ENCODE measurements around the gene ATXN7L1. TPM values are rescaled to one million over a fixed set of nuclear protein-coding genes. Genes with fewer than 3 reads are reported as not detected.
A peak's percentile ranks its signal among the peaks of the same experiment; 100 is the strongest.

The ATXN7L1 gene
- total and polyA plus RNA-seq, 2 of the 13 experiments (the other 11 are each of a cell fraction or from before 2014, with no cell fraction given): 4.1 to 7.8 TPM

DNA sequence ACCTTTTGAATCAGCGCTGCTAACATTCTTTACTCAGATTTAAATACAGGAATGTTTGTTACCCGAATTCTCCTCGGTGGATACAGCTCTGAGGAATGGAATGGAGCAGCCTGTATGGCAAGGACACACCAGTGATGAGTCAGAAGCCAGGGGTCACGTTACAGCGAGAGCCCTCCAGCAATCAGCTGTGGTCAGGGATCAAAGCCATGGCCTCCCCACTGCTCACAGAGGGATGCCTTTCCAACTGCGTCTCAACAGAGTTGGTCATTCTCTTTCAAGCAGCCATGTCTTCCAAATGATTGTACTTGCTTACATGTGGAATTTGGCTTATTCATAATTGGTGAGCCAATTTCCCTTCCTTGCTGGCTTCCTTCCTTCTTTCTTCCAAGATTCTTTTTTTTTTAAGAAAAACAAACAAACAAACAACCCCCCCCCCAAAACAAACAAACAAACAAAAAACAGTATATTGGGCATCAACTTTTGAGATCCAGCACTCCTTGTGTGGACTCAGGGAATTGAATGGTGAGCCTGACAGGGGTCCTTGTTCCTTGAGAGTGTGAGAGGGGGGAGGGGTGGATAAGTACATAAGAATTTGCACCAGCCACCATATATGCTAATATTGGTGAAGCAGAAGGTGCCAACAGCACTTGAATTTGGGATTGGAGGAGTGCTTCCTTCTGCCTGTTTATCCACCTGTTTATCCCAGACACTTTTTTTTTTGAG, 100.2 kb downstream of the ATXN7L1 start (continued):
- TF ChIP-seq THRA (CRISPR knock-in tag; IDR thresholded peaks at IDR 0.05; ENCODE audit: borderline replicate concordance) (peak; percentile 18; the same call in 1 of the 2 replicates), POGZ (CRISPR knock-in tag; IDR thresholded peaks at IDR 0.05) (0 out of 2 replicates have a peak, but pooled peaks have one; percentile 28), SOX5 (CRISPR knock-in tag; IDR thresholded peaks at IDR 0.05; ENCODE audit: borderline replicate concordance) (peak; percentile 45; the same call in 1 of the 2 replicates), LCORL (IDR thresholded peaks at IDR 0.05) (no peak), LCORL (CRISPR knock-in tag; IDR thresholded peaks at IDR 0.05) (peak; percentile 41; the same call in 1 of the 2 replicates), ZNF350 (CRISPR knock-in tag; IDR thresholded peaks at IDR 0.05; ENCODE audit: borderline replicate concordance, low read depth) (no peak), ZNF501 (CRISPR knock-in tag; IDR thresholded peaks at IDR 0.05) (peak; percentile 18; the same call in 1 of the 2 replicates), SAP130 (CRISPR knock-in tag; IDR thresholded peaks at IDR 0.05; ENCODE audit: low read depth) (peak; percentile 70), EP300 (IDR thresholded peaks at IDR 0.05; ENCODE audit: low read depth in 2 of 2, low read length in 2 of 2) (peak in 1 of 2 experiments; percentile 38; a peak in 1 of 4 replicates), EP300 (CRISPR knock-in tag; IDR thresholded peaks at IDR 0.05; ENCODE audit: borderline replicate concordance) (no peak), ASH2L (IDR thresholded peaks at IDR 0.05; ENCODE audit: insufficient read length, low read depth, low read length) (peak; percentile 53), SIX1 (CRISPR knock-in tag; IDR thresholded peaks at IDR 0.05; ENCODE audit: borderline replicate concordance) (peak; percentile 78; the same call in 1 of the 2 replicates), RXRB (CRISPR knock-in tag; IDR thresholded peaks at IDR 0.05; ENCODE audit: borderline replicate concordance) (peak; percentile 39; the same call in 1 of the 2 replicates), PHF20 (CRISPR knock-in tag; IDR thresholded peaks at IDR 0.05) (0 out of 2 replicates have a peak, but pooled peaks have one; percentile 20), BHLHE40 (IDR thresholded peaks at IDR 0.05; ENCODE audit: low read length) (peak; percentile 87), SUZ12 (IDR thresholded peaks at IDR 0.05; ENCODE audit: low read depth, low read length) (no peak), FOSL1 (CRISPR knock-in tag; IDR thresholded peaks at IDR 0.05; ENCODE audit: borderline replicate concordance) (peak; percentile 76; the same call in 1 of the 2 replicates), FOSL2 (CRISPR knock-in tag; IDR thresholded peaks at IDR 0.05) (peak; percentile 98), FOXA3 (CRISPR knock-in tag; IDR thresholded peaks at IDR 0.05) (0 out of 2 replicates have a peak, but pooled peaks have one; percentile 32), ZBED4 (CRISPR knock-in tag; IDR thresholded peaks at IDR 0.05; ENCODE audit: borderline replicate concordance) (no peak)
- TF ChIP-seq, protein P1, sequence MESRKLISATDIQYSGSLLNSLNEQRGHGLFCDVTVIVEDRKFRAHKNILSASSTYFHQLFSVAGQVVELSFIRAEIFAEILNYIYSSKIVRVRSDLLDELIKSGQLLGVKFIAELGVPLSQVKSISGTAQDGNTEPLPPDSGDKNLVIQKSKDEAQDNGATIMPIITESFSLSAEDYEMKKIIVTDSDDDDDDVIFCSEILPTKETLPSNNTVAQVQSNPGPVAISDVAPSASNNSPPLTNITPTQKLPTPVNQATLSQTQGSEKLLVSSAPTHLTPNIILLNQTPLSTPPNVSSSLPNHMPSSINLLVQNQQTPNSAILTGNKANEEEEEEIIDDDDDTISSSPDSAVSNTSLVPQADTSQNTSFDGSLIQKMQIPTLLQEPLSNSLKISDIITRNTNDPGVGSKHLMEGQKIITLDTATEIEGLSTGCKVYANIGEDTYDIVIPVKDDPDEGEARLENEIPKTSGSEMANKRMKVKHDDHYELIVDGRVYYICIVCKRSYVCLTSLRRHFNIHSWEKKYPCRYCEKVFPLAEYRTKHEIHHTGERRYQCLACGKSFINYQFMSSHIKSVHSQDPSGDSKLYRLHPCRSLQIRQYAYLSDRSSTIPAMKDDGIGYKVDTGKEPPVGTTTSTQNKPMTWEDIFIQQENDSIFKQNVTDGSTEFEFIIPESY (CRISPR knock-in tag; IDR thresholded peaks at IDR 0.05): no peak
